ENCODE data around the gene ERO1A. TPM values are rescaled to one million over a fixed set of nuclear protein-coding genes. Genes with fewer than 3 reads are reported as not detected.

The ERO1A gene
- polyA plus RNA-seq, 1 donor (not counting 4 experiments of a cell fraction or from before 2014, with no cell fraction given): 131 TPM

DNA sequence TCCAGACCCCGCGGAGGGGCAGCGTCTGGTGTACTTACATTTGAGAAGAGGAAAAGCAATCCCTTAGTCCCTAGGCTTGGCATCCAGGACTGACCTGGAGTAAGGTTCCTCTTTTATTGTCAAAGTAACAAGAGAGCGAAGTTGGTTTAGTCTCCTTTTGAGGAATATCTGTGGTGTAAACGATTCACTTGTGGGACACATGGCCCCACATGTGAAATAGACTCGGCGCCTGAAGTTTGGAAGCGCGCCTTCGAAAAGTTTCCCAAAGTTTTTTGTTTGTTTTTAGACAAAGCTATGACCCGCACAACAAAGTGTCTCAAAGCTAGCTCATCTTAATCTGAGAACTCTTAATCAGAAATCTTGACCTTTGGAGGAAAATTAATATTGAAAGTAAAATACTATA lies 35.4 kb upstream of the ERO1A start:
- Histone ChIP-seq H3K4me1 (ENCODE audit: control insufficient read depth, extremely low read depth, insufficient read depth, low read length) (peaks cover 4% of the 10 kb centered on the region), H3K9ac (ENCODE audit: control insufficient read depth, extremely low read depth, insufficient read depth, low read length) (peak overlapping the region; percentile 94), H2AFZ (ENCODE audit: control insufficient read depth, low read length) (peak overlapping the region; percentile 95), H4K20me1 (ENCODE audit: control insufficient read depth, extremely low read depth, insufficient read depth, low read length) (no peaks in the 10 kb centered on the region), H3K9me3 (ENCODE audit: control insufficient read depth, low read depth, low read length) (no peaks in the 10 kb centered on the region), H3K4me3 (ENCODE audit: control insufficient read depth in 2 of 3, extremely low read depth in 1 of 3, insufficient read depth in 2 of 3, low read depth in 1 of 3, low read length in 3 of 3) (peak overlapping the region; percentile 86 to 98 (median 98)), H3K4me2 (ENCODE audit: control insufficient read depth, extremely low read depth, insufficient read depth, low read depth, low read length) (peak overlapping the region; percentile 94), H3K36me3 (ENCODE audit: control insufficient read depth in 2 of 2, extremely low read depth in 1 of 2, insufficient read depth in 2 of 2, low read length in 2 of 2) (peaks cover 0 to 5% of the 10 kb centered on the region in 2 experiments), H3K27me3 (ENCODE audit: control insufficient read depth, extremely low read depth, insufficient read depth, low read length) (no peaks in the 10 kb centered on the region), H3K27ac (ENCODE audit: control insufficient read depth, insufficient read depth, low read length) (peak overlapping the region; percentile 87), H3K79me2 (ENCODE audit: control insufficient read depth, insufficient read depth, low read length) (peaks cover 35% of the 10 kb centered on the region), H3K9me1 (ENCODE audit: control insufficient read depth, extremely low read depth, insufficient read depth, low read length) (no peaks in the 10 kb centered on the region)
- FAIRE-seq: no peak
- DNase-seq (ENCODE audit: low read depth, low spot score): no peak
- dilution Hi-C loops (cut with MboI; ENCODE audit: extremely low pct_ligation_motif_present, low sequenced_read_pairs): no loop called here
- TF ChIP-seq EZH2 (IDR thresholded peaks at IDR 0.05; ENCODE audit: low read length): no peak
- TF ChIP-seq, protein P1, sequence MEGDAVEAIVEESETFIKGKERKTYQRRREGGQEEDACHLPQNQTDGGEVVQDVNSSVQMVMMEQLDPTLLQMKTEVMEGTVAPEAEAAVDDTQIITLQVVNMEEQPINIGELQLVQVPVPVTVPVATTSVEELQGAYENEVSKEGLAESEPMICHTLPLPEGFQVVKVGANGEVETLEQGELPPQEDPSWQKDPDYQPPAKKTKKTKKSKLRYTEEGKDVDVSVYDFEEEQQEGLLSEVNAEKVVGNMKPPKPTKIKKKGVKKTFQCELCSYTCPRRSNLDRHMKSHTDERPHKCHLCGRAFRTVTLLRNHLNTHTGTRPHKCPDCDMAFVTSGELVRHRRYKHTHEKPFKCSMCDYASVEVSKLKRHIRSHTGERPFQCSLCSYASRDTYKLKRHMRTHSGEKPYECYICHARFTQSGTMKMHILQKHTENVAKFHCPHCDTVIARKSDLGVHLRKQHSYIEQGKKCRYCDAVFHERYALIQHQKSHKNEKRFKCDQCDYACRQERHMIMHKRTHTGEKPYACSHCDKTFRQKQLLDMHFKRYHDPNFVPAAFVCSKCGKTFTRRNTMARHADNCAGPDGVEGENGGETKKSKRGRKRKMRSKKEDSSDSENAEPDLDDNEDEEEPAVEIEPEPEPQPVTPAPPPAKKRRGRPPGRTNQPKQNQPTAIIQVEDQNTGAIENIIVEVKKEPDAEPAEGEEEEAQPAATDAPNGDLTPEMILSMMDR (optimal IDR thresholded peaks at IDR 0.05 in 1 of 3, IDR thresholded peaks at IDR 0.05 in 1 of 3, conservative IDR thresholded peaks at IDR 0.05 in 1 of 3; ENCODE audit: extremely low read depth in 1 of 3, insufficient read depth in 2 of 3, low read length in 3 of 3): no peak

DNA sequence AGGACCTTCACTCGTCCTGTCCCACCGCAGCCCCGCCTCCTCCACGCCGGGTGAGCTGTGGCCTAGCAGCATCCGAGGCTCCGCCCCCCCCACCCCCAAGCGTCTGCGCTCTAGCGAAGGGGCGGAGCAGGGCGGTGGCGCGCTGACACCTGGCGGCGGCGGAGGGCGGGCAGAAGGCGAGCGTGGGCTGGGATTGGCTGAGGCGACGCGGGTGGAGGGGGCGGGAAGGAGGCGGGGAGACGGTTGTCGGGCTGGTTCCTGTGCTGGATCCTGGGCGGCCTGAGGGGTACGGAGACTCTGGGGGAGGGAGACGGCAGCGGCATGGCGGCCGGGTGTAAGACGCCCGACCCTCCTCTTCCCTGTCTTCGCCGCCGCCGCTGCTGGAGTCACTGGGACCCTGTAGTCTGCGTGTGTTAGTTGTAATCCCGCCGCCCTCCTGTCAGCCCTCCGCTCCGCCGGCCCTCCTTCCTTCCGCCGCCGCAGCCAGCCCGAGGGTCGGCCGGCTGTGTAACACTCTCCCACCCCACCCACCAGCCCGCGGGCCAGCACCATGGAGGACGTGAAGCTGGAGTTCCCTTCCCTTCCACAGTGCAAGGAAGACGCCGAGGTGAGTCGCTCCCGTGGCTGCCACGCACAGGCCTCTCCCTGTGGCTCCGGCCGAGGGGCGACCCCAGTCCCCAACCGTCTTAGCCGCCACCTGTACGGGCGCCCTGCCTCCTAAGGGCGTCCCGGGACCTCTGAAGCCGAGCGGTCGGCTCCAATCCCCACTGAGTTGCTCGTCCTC lies 34.8 kb upstream of the ERO1A start, which contains the start of gene STYX:
STYX (plus strand) TSS at position 242 of the 784 bp plus-strand sequence; CDS start at position 551, 309 bp downstream.
- FAIRE-seq: no peak
- peaks cover 4% of the 10 kb centered on the region for H3K4me1 ChIP-seq (ENCODE audit: control insufficient read depth, extremely low read depth, insufficient read depth, low read length)
- peak; percentile 75 for DNase-seq (ENCODE audit: low read depth, low spot score)
- H3K9me1 ChIP-seq (ENCODE audit: control insufficient read depth, extremely low read depth, insufficient read depth, low read length): no peaks in the 10 kb centered on the region
- peaks cover 0 to 9% of the 10 kb centered on the region in 2 experiments for H3K36me3 ChIP-seq (ENCODE audit: control insufficient read depth in 2 of 2, extremely low read depth in 1 of 2, insufficient read depth in 2 of 2, low read length in 2 of 2)
- peak within 1 kb of the TSS; percentile 95 for H2AFZ ChIP-seq (ENCODE audit: control insufficient read depth, low read length)
- no peaks in the 10 kb centered on the region for H4K20me1 ChIP-seq (ENCODE audit: control insufficient read depth, extremely low read depth, insufficient read depth, low read length)
- H3K9ac ChIP-seq (ENCODE audit: control insufficient read depth, extremely low read depth, insufficient read depth, low read length): peak within 1 kb of the TSS; percentile 94
- H3K4me2 ChIP-seq (ENCODE audit: control insufficient read depth, extremely low read depth, insufficient read depth, low read depth, low read length): peak within 1 kb of the TSS; percentile 94
- no peak for TF ChIP-seq EZH2 (IDR thresholded peaks at IDR 0.05; ENCODE audit: low read length)
- TF ChIP-seq, protein P1 (optimal IDR thresholded peaks at IDR 0.05 in 1 of 3, IDR thresholded peaks at IDR 0.05 in 1 of 3, conservative IDR thresholded peaks at IDR 0.05 in 1 of 3; ENCODE audit: extremely low read depth in 1 of 3, insufficient read depth in 2 of 3, low read length in 3 of 3): no peak
- peak within 1 kb of the TSS; percentile 87 for H3K27ac ChIP-seq (ENCODE audit: control insufficient read depth, insufficient read depth, low read length)
- peaks cover 33% of the 10 kb centered on the region for H3K79me2 ChIP-seq (ENCODE audit: control insufficient read depth, insufficient read depth, low read length)
- no peaks in the 10 kb centered on the region for H3K27me3 ChIP-seq (ENCODE audit: control insufficient read depth, extremely low read depth, insufficient read depth, low read length)
- dilution Hi-C loops (cut with MboI; ENCODE audit: extremely low pct_ligation_motif_present, low sequenced_read_pairs): no loop called here
- H3K9me3 ChIP-seq (ENCODE audit: control insufficient read depth, low read depth, low read length): no peaks in the 10 kb centered on the region
- H3K4me3 ChIP-seq (ENCODE audit: control insufficient read depth in 2 of 3, extremely low read depth in 1 of 3, insufficient read depth in 2 of 3, low read depth in 1 of 3, low read length in 3 of 3): peak within 1 kb of the TSS; percentile 86 to 98 (median 98)
